Caki2 (cell line): Measurements from ENCODE around the gene RDH11. TPM values are rescaled to one million over a fixed set of nuclear protein-coding genes. Genes with fewer than 3 reads are reported as not detected.
"Not testable (repeated sequence)": the region's sequence is repeated elsewhere in the genome, so short reads cannot be mapped to it uniquely, and the experiment has no call there.

Experiments used
- DNase-seq: peaks from one replicate; pipeline ENCODE4 v3.0.0-alpha.2; 2015; ENCODE audit warnings: low read depth
- in situ Hi-C: cut with HindIII; loops from 2 replicates; pipeline ENCODE4 v1.10.0; 2016; ENCODE audit warnings: low sequenced_read_pairs, low pct_unique_long_range_greater_than_20kb, mixed read lengths
- total RNA-seq: library from RNA; depleted of rRNA; stranded (reverse); fragments of >200 nt; shearing (Covaris generic); gene quantifications from 2 replicates; pipeline ENCODE4 v1.2.3, GENCODE V29; 2014; ENCODE audit warnings: low replicate concordance; rRNA removed

RDH11 gene
- total RNA-seq: 33.2 and 37.7 TPM in 2 replicates

DNA sequence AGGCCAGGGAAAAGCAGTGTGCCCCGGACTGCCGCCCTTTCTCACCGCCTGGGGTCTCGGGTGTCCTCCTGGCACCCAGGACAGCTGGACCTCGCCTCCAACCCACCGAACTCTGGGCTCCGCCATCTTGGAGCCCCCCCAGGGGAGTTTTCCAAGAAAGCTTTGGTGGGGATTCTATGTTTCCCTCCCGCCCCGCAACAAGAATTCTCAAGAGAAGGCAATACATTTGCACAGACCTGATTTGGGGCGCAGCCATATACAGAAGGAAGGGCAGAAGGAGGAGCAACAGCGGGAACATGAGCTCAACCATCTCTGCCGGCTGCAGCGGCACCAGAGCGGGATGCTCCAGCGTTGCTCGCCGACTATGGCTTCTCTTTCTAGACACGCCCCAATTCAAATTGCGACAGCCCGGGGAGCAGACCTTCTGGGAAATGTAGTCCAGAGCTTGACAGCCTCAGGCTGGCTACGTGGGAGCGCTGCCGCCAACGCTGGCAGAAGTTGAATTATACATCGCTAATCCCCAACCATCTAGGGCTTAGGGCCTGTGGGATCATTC lies at the start of gene RDH11:
TSS of gene RDH11 (minus strand) at position 371 of the 556 bp plus-strand sequence. CDS start at position 310, 61 bp downstream.
- in situ Hi-C loops: no loop called here
- DNase-seq: peak; percentile 80

DNA sequence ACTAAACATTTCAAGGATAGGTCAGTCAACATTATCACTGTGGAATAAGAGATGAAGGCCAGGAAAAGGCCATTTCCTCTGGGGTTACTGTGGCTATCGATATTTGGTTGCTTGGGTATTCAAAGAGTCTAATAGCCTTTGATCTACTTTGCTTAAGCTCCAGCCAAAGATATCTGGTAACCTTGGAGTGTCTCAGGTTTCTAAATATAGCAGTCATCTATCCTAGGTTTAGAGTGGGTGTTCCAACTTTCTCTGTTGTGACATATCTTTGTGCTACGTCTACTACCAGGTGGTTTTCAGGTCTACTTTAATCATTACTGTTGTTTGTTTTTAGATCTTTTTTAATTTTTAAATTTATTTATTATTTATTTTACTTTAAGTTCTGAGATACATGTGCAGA lies 48.5 kb upstream of the RDH11 start:
- in situ Hi-C loops: no loop called here
- DNase-seq: no peak

GRCh38 chr14:67738740-67739504 lies 43.4 kb upstream of the RDH11 start:
- in situ Hi-C loops: no loop called here
- DNase-seq: peak; percentile 90

- in situ Hi-C loops: no loop called here
- DNase-seq: no peak
Observed at GRCh38 chr14:67736771-67737170, 41.2 kb upstream of the RDH11 start.

DNA sequence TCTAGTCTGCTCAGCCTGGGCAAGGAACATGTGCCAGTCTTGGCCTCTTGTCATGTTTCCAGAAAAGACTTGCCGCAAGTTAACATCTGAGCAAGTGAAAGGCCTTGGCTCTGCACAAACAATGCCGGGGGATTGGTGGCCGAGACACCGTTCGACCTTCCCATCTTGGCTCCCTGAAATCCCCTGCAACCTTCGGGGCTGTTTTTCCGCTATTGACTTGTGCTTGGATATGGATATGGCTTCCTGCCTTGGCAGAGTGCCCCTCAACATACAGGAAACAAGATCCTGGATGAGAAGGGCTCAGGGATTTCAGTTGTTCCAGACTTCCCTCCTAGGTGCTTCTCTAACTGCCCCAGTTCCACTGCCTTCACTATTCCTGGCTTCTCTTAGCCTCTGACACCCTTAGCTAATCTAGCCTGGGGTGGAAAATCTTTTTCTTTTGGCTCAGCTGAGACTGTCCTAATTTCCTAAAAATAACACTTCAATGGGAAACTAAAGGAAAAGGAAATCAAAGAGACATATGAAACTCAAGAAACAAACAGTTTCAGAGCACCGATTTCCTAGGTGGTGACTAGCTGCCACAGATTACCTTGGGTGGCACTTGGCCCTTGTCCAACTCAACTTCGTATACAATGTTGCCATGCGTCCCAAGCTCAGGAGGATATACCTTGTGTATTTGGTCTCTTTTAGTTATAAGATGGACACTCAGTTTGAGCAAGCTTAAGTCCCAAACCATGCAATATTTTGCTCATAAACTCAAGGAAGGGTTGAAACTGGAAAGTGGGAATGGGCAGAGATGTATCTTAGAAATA lies 40.0 kb upstream of the RDH11 start:
- in situ Hi-C loops: no loop called here
- DNase-seq: no peak

DNA sequence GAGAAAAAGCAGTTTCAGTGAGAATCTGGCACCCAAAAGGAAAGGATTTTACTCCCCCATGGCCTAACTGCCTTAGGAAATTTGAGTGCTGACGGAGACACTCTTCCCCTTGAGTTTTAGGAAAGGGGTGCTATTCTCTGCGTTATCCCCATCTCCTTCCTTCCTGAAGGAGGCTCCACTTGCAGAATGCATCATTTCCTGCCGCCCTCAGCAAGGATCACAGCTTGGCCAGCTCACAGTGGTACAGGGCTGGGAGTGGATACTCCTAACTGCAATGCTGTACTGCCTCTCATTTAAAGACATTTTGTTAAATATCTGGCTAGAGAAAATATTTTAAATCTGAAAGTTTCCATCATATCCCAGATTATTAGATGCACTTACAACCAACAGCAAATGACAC lies 39.1 kb upstream of the RDH11 start:
- in situ Hi-C loops: no loop called here
- no peak for DNase-seq

DNA sequence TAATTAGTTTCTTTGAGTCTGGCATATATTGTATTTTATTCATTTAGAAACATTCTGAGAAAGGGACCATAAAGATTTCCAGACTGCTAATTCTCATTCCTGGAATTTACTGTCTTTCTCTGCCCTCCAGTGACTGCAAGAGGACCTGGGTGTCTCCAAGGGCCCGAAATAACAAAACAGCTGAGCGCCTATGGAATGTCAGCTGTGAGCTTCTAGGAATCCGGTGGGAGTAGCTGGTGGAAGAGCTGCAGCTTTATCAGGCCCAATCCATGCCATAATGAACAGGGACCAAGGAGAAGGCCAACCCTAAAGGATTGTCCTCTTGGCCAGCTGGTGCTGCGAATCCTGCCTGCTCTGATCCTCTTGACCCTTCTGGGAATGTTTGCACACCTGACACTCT lies 38.1 kb upstream of the RDH11 start:
- no peak for DNase-seq
- in situ Hi-C loops: no loop called here

GRCh38 chr14:67729072-67729885 lies 33.7 kb upstream of the RDH11 start:
- in situ Hi-C loops: no loop called here
- no peak for DNase-seq

DNA sequence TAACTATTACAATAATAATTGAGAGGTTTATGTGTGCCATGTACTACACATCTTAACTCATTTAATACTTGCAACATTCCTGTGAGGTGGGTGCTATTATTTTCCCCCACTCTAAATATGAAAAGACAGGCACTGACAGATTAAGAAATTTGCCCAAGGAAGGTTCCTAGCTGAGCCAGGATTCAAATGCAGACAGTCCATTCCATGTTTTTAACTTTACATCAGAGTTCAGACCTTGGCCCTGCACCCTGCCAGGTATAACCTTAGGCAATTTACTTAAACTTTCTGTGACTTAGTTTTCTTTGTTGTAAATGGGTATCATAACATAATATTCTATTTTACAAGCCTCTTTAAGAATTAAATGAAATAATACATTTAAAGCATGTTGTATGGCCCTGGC lies 32.7 kb upstream of the RDH11 start:
- in situ Hi-C loops: no loop called here
- no peak for DNase-seq

DNA sequence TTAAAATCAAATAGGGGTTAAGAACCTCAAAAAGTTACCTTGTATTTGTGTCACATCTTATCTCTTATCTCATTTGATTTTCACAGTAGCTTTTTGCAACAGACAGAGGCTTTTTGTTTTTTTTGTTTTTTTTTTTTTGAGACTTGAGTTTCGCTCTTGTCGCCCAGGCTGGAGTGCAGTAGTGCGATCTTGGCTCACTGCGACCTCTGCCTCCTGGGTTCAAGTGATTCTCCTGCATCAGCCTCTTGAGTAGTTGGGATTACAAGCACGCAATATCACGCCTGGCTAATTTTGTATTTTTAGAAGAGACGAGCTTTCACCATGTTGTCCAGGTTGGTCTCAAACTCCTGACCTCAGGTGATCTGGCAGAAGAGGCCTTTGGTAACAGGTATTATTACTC lies 31.8 kb upstream of the RDH11 start:
- no peak for DNase-seq
- in situ Hi-C loops: no loop called here

DNA sequence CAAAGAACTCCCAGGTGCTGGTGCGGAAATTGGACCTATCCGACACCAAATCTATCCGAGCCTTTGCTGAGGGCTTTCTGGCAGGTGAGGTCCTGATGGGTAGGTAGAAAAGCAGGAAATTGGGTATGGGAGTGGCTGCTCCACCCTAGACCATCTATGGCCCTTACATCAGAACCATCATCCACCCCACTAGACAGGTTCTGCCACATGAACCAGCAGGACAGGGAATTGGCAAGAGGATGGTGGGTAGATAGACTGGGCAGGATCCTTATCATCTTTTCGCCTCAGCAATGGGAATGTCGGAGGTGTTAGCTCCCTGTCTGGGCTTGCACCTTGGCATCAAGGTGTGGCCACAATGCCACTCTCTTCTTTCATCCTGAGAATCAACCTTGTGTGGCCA lies 29.6 kb upstream of the RDH11 start:
- in situ Hi-C loops: no loop called here
- DNase-seq: no peak

DNA sequence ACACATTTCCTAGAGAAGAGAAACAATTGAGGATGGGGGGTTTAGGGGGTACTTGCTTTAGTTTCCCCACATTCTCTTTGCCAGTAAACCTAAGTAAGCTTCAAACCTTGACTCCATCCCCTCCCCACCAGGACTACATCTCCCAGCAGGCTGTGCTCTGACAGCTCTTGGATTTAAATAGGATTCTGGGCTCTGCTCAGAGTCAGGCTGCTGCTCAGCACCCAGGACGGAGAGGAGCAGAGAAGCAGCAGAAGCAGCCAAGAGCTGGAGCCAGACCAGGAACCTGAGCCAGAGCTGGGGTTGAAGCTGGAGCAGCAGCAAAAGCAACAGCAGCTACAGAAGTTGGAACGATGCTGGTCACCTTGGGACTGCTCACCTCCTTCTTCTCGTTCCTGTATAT lies 26.7 kb upstream of the RDH11 start:
- in situ Hi-C loops: no loop called here
- DNase-seq: no peak

DNA sequence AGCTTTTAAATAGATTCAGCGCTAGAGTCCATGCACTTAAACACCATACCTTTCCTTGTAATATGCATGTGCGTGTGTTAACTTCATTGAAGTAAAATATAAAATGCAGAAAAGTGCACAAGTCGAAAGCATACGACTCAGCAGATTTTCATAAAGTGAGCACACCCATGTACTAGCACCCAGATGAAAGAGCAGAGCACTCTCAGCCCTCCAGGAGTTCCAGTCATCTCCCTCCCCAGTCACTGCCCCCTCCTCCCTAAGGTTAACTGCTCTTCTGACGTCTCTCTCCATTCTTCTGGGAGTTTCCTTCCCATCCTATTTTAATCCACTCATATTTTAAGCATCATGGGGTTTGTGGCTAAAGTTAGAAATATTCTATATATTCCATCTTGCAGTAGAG lies 26.3 kb upstream of the RDH11 start:
- no peak for DNase-seq
- in situ Hi-C loops: no loop called here

- in situ Hi-C loops: no loop called here
- DNase-seq: no peak
Observed at GRCh38 chr14:67719866-67720265, 24.3 kb upstream of the RDH11 start.

DNA sequence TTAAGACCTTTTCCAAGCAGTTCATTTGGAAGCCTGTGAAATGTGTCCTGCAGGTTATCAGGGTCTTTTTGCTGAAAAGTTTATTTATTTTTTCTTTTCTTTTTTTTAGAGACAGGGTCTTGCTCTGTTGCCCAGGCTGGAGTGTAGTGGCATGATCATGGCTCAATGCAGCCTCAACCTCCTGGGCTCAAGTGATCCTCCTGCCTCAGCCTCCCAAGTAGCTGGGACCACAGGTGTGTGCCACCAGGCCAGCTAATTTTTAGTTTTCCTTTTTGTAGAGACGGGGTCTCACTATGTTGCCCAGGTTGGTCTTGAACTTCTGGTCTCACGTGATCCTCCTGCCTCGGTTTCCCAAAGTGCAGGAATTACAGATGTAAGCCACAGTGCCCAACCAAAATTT lies 23.8 kb upstream of the RDH11 start:
- DNase-seq, in situ Hi-C loops: not testable (repeated sequence)

DNA sequence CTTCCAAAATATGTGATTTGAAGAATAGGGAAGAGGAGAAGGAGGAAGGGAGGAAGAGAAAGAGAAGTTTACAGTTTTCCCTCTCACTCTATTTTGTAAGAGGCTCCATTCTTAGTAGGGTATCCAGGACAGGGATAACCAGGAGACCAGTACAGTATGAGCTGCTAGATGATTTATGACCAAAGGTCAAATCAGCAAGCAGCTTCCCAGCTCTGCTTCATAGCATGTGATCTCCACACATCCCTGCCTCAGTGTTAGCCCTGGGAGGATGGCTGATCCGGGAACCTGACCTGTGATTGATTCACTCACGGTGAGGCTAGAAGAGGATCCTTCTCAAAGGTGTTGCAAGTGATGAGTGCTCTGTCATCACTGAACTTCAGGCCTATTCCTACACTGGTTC lies 22.7 kb upstream of the RDH11 start:
- in situ Hi-C loops: no loop called here
- no peak for DNase-seq

DNA sequence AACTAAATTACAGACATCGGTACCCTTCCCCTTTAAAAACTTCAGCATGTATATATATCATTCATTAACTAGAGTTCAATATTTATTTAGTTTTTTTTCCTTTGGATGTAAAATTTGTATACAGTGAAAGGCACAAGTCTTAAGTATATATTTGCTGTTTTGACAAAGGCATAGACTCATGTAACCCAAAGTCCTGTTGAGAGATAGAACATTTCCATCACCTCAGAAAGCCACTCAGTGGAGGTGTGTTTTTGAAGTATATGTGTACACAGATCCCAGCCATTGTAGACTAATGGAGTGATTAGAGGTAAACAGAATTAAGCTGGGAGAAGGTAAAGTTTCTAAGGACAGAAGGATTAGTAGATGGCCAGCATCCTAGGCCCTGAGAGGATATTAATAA lies 21.5 kb upstream of the RDH11 start:
- in situ Hi-C loops: no loop called here
- no peak for DNase-seq

DNA sequence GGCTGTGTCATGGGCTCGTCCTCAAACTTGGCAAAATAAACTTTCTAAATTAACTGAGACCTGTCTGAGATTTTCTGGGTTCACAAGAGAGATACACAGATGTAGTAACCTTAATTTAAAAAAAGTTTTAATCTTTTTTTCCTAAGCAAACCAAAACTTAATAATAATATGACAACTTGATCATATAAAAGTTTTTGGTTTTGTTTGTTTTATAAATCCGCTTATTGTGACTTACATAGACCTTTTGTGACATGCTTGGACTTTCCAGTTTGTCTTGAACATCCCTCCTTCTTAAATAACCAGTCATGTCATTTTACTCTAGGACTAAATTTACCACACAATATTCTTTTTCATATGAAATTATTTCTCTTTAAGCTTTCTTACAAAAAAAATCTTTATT lies 14.6 kb upstream of the RDH11 start:
- in situ Hi-C loops: no loop called here
- no peak for DNase-seq
